ENCODE measurements around the gene DNAJC24.

DNA sequence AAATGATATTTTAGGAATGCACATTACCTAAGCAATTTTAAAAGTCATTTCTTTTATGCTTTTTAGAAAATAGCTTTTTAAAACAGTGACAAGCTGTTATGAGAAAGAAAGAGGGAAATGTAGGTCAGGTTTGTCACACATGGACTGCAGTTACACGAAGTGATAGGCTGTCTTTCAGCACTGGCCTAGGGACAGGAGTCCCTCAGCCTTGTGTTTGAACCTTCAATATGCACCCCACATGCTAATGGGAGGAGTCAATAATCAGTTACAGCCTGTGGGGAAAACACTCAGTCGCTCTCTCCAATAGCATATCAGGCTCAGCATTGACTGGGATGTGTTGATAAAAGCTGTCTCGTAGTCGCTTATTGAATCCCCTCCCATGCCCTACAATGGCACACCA, 45.8 kb downstream of the DNAJC24 start:
- TF ChIP-seq SP1 (IDR thresholded peaks at IDR 0.05) = no peak
- TF ChIP-seq ZNF384 (IDR thresholded peaks at IDR 0.05) = no peak
- TF ChIP-seq FOXK2 (IDR thresholded peaks at IDR 0.05) = no peak
- TF ChIP-seq, protein P1, sequence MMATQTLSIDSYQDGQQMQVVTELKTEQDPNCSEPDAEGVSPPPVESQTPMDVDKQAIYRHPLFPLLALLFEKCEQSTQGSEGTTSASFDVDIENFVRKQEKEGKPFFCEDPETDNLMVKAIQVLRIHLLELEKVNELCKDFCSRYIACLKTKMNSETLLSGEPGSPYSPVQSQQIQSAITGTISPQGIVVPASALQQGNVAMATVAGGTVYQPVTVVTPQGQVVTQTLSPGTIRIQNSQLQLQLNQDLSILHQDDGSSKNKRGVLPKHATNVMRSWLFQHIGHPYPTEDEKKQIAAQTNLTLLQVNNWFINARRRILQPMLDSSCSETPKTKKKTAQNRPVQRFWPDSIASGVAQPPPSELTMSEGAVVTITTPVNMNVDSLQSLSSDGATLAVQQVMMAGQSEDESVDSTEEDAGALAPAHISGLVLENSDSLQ (IDR thresholded peaks at IDR 0.05) = no peak
- TF ChIP-seq SUZ12 (IDR thresholded peaks at IDR 0.05) = no peak
- no peak for TF ChIP-seq NFRKB (IDR thresholded peaks at IDR 0.05)
- no peak for TF ChIP-seq BHLHE40 (IDR thresholded peaks at IDR 0.05; ENCODE audit: borderline replicate concordance)
